ENCODE measurements around the gene TUBB2A.

- TF ChIP-seq, protein P1, sequence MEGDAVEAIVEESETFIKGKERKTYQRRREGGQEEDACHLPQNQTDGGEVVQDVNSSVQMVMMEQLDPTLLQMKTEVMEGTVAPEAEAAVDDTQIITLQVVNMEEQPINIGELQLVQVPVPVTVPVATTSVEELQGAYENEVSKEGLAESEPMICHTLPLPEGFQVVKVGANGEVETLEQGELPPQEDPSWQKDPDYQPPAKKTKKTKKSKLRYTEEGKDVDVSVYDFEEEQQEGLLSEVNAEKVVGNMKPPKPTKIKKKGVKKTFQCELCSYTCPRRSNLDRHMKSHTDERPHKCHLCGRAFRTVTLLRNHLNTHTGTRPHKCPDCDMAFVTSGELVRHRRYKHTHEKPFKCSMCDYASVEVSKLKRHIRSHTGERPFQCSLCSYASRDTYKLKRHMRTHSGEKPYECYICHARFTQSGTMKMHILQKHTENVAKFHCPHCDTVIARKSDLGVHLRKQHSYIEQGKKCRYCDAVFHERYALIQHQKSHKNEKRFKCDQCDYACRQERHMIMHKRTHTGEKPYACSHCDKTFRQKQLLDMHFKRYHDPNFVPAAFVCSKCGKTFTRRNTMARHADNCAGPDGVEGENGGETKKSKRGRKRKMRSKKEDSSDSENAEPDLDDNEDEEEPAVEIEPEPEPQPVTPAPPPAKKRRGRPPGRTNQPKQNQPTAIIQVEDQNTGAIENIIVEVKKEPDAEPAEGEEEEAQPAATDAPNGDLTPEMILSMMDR (IDR thresholded peaks at IDR 0.05; ENCODE audit: insufficient read depth, low read length, poor library complexity, severe bottlenecking): no peak
- TF ChIP-seq EZH2phosphoT487 (conservative IDR thresholded peaks at IDR 0.05; ENCODE audit: low read length): no peak
These were observed 14.8 kb downstream of the TUBB2A start for GRCh38 chr6:3142536-3142935.

Measured in SU-DHL-6 (cell line).